Measurements from ENCODE around the gene PFKP.
A peak's percentile ranks its signal among the peaks of the same experiment; 100 is the strongest.

Gene PFKP

DNA sequence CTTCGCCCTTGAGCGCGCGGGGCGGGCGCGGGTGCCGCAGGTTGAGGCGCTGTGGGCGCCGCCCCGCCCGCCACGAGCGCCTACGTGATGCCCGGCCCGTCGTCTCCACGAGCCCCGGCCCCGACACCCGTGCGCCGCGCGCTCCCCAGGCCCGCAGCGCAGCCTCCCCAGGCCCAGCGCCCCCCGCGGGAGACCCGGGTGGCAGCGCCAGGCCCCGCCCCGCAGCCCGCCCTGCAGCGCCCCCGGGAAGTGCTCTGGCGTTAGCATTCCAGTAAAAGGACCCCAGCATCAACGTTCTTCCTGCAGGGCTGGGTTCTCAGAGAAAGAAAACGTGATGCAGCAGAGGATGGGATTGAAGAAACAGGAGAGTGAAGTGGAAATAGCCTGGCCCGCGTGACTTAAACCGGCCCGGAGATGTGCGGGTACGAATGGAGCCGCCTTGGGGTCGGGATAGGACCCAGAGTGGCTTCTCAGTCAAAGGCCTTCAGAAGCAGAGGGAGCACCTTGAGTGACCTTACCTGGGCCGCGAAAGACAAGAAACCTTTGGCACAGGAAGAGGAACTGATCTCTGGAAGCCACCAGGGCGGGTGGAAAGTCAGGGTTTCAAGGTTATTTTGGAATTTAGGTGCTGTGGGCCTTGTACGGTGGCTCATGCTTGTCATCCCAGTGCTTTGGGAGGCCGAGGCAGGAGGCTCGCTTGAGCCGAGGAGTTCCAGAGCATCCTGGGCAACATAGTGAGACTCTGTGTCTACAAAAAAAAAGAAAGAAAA, 1.8 kb downstream of the PFKP start:
- H3K4me1 ChIP-seq (ENCODE audit: control insufficient read depth in 1 of 2, insufficient read depth in 2 of 2, low read length in 2 of 2): peaks cover 8 to 17% of the 10 kb centered on the region in 2 donors

GRCh38 chr10:3069876-3070275, 2.5 kb downstream of the PFKP start:
- H3K27ac ChIP-seq (ENCODE audit: low read depth, low read length): no peak overlapping the region
- H3K4me3 ChIP-seq (ENCODE audit: low read depth in 1 of 2, low read length in 2 of 2): no peak overlapping the region
- H3K36me3 ChIP-seq (ENCODE audit: control insufficient read depth in 1 of 2, insufficient read depth in 2 of 2, low read length in 2 of 2): no peaks in the 10 kb centered on the region
- no peak overlapping the region for H3K9ac ChIP-seq (ENCODE audit: low read depth in 1 of 2, low read length in 2 of 2)
- H3K9me3 ChIP-seq (ENCODE audit: control insufficient read depth in 1 of 2, low read length in 2 of 2): no peaks in the 10 kb centered on the region
- H3K4me1 ChIP-seq (ENCODE audit: control insufficient read depth in 1 of 2, insufficient read depth in 2 of 2, low read length in 2 of 2): peaks cover 13 to 21% of the 10 kb centered on the region in 2 donors
- peaks cover 10 to 12% of the 10 kb centered on the region in 2 donors for H3K27me3 ChIP-seq (ENCODE audit: control insufficient read depth in 1 of 2, insufficient read depth in 2 of 2, low read length in 2 of 2)

More for the DNA sequence above, 1.8 kb downstream of the PFKP start:
- H3K27ac ChIP-seq (ENCODE audit: low read depth, low read length): peak overlapping the region; percentile 50
- H3K36me3 ChIP-seq (ENCODE audit: control insufficient read depth in 1 of 2, insufficient read depth in 2 of 2, low read length in 2 of 2): no peaks in the 10 kb centered on the region
- peaks cover 10 to 12% of the 10 kb centered on the region in 2 donors for H3K27me3 ChIP-seq (ENCODE audit: control insufficient read depth in 1 of 2, insufficient read depth in 2 of 2, low read length in 2 of 2)
- H3K4me3 ChIP-seq (ENCODE audit: low read depth in 1 of 2, low read length in 2 of 2): peak overlapping the region; percentile 86 to 90
- peak overlapping the region; percentile 70 to 78 for H3K9ac ChIP-seq (ENCODE audit: low read depth in 1 of 2, low read length in 2 of 2)
- H3K9me3 ChIP-seq (ENCODE audit: control insufficient read depth in 1 of 2, low read length in 2 of 2): no peaks in the 10 kb centered on the region

GRCh38 chr10:3071405-3072198, 4.3 kb downstream of the PFKP start:
- Histone ChIP-seq H3K4me1 (ENCODE audit: control insufficient read depth in 1 of 2, insufficient read depth in 2 of 2, low read length in 2 of 2) (peaks cover 13 to 21% of the 10 kb centered on the region in 2 donors), H3K27me3 (ENCODE audit: control insufficient read depth in 1 of 2, insufficient read depth in 2 of 2, low read length in 2 of 2) (peaks cover 2 to 3% of the 10 kb centered on the region in 2 donors), H3K27ac (ENCODE audit: low read depth, low read length) (no peak overlapping the region), H3K9me3 (ENCODE audit: control insufficient read depth in 1 of 2, low read length in 2 of 2) (no peaks in the 10 kb centered on the region), H3K36me3 (ENCODE audit: control insufficient read depth in 1 of 2, insufficient read depth in 2 of 2, low read length in 2 of 2) (no peaks in the 10 kb centered on the region), H3K9ac (ENCODE audit: low read depth in 1 of 2, low read length in 2 of 2) (no peak overlapping the region), H3K4me3 (ENCODE audit: low read depth in 1 of 2, low read length in 2 of 2) (no peak overlapping the region)

- Histone ChIP-seq H3K27me3 (ENCODE audit: control insufficient read depth in 1 of 2, insufficient read depth in 2 of 2, low read length in 2 of 2) (no peaks in the 10 kb centered on the region), H3K9ac (ENCODE audit: low read depth in 1 of 2, low read length in 2 of 2) (no peak overlapping the region), H3K36me3 (ENCODE audit: control insufficient read depth in 1 of 2, insufficient read depth in 2 of 2, low read length in 2 of 2) (no peaks in the 10 kb centered on the region), H3K27ac (ENCODE audit: low read depth, low read length) (no peak overlapping the region), H3K4me1 (ENCODE audit: control insufficient read depth in 1 of 2, insufficient read depth in 2 of 2, low read length in 2 of 2) (peaks cover 17 to 23% of the 10 kb centered on the region in 2 donors), H3K4me3 (ENCODE audit: low read depth in 1 of 2, low read length in 2 of 2) (no peak overlapping the region), H3K9me3 (ENCODE audit: control insufficient read depth in 1 of 2, low read length in 2 of 2) (no peaks in the 10 kb centered on the region)
Observed at GRCh38 chr10:3072641-3073360, 5.5 kb downstream of the PFKP start.

DNA sequence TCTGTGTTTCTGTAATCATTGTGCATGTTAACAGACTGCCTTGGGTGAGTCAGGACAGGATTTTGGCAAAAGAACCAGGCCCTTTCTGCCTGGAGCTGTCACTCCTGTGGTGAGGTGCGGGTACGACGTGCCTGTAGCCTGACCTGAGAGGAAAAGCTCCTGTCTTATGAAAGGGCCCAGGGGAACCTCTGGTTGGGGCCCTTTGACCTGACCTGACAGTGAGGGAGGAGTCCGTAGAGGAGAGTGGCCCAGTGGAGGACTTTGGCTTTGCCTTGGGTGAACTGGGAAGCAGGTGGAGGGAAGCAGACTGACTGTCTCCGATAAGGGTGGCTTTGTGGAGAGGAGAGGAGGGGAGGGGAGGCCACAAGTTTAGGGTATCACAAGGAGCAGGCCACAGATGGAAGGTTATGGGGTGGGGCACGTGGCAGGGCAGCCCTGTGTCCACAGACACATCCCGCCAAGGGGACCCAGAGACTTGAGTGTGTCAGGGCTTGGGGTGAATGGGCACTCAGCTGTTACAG, 6.9 kb downstream of the PFKP start:
- Histone ChIP-seq H3K36me3 (ENCODE audit: control insufficient read depth in 1 of 2, insufficient read depth in 2 of 2, low read length in 2 of 2) (no peaks in the 10 kb centered on the region), H3K27ac (ENCODE audit: low read depth, low read length) (no peak overlapping the region), H3K4me1 (ENCODE audit: control insufficient read depth in 1 of 2, insufficient read depth in 2 of 2, low read length in 2 of 2) (peaks cover 24 to 30% of the 10 kb centered on the region in 2 donors), H3K4me3 (ENCODE audit: low read depth in 1 of 2, low read length in 2 of 2) (no peak overlapping the region), H3K27me3 (ENCODE audit: control insufficient read depth in 1 of 2, insufficient read depth in 2 of 2, low read length in 2 of 2) (no peaks in the 10 kb centered on the region), H3K9ac (ENCODE audit: low read depth in 1 of 2, low read length in 2 of 2) (no peak overlapping the region), H3K9me3 (ENCODE audit: control insufficient read depth in 1 of 2, low read length in 2 of 2) (no peaks in the 10 kb centered on the region)

DNA sequence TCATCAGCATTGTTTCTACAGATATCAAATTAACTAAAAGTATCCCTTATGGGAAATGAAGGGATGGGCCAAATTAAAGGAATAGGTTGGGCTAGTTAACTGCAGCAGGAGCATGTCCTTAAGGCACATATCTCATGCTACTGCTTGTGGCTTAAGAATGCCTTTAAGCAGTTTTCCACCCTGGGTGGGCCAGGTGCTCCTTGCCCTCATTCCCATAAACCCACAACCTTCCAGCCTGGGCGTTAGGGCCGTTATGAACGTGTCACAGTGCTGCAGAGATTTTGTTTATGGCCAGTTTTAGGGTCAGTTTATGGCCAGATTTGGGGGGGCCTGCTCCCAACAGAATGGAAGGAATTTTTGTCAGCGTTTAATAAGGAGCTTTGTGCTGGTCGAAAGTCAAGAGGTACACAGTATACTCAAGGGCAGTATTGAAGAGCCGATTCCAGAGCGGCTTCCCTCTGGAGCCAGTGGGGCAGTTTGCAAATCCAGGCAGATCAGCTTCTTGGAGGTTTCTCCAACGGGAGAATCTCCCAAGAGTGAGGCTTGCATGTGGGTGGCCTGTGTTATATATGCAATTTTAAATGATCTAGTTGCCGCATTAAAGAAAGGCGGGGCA, 7.7 kb downstream of the PFKP start:
- H3K9me3 ChIP-seq (ENCODE audit: control insufficient read depth in 1 of 2, low read length in 2 of 2): no peaks in the 10 kb centered on the region
- no peak overlapping the region for H3K4me3 ChIP-seq (ENCODE audit: low read depth in 1 of 2, low read length in 2 of 2)
- H3K4me1 ChIP-seq (ENCODE audit: control insufficient read depth in 1 of 2, insufficient read depth in 2 of 2, low read length in 2 of 2): peaks cover 20 to 23% of the 10 kb centered on the region in 2 donors
- no peak overlapping the region for H3K9ac ChIP-seq (ENCODE audit: low read depth in 1 of 2, low read length in 2 of 2)
- no peaks in the 10 kb centered on the region for H3K36me3 ChIP-seq (ENCODE audit: control insufficient read depth in 1 of 2, insufficient read depth in 2 of 2, low read length in 2 of 2)
- H3K27ac ChIP-seq (ENCODE audit: low read depth, low read length): no peak overlapping the region
- H3K27me3 ChIP-seq (ENCODE audit: control insufficient read depth in 1 of 2, insufficient read depth in 2 of 2, low read length in 2 of 2): no peaks in the 10 kb centered on the region

GRCh38 chr10:3076138-3076537, 8.8 kb downstream of the PFKP start:
- no peaks in the 10 kb centered on the region for H3K36me3 ChIP-seq (ENCODE audit: control insufficient read depth in 1 of 2, insufficient read depth in 2 of 2, low read length in 2 of 2)
- H3K9ac ChIP-seq (ENCODE audit: low read depth in 1 of 2, low read length in 2 of 2): no peak overlapping the region
- no peaks in the 10 kb centered on the region for H3K27me3 ChIP-seq (ENCODE audit: control insufficient read depth in 1 of 2, insufficient read depth in 2 of 2, low read length in 2 of 2)
- H3K9me3 ChIP-seq (ENCODE audit: control insufficient read depth in 1 of 2, low read length in 2 of 2): no peaks in the 10 kb centered on the region
- H3K4me3 ChIP-seq (ENCODE audit: low read depth in 1 of 2, low read length in 2 of 2): no peak overlapping the region
- peaks cover 20 to 23% of the 10 kb centered on the region in 2 donors for H3K4me1 ChIP-seq (ENCODE audit: control insufficient read depth in 1 of 2, insufficient read depth in 2 of 2, low read length in 2 of 2)
- no peak overlapping the region for H3K27ac ChIP-seq (ENCODE audit: low read depth, low read length)

DNA sequence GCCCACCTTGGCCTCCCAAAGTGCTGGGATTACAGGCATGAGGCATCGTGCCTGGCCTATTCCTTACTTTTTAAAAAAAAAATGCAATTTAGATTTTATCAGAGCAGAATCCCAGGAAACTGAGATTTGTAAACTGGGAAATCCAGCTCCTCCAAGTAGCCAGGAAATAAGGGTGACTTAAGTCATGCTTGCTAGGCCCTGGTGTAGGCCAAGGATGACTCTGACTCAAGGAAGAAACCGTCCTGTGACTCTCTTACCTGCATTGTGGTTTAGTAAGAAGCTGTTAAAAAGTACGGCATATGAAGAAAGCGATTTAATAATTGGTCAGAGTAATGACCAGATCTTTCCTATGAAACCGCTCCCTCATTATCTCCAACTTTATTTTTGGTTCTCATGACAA, 10.2 kb downstream of the PFKP start:
- Histone ChIP-seq H3K36me3 (ENCODE audit: control insufficient read depth in 1 of 2, insufficient read depth in 2 of 2, low read length in 2 of 2) (peaks cover 0 to 3% of the 10 kb centered on the region in 2 donors), H3K27ac (ENCODE audit: low read depth, low read length) (no peak overlapping the region), H3K4me1 (ENCODE audit: control insufficient read depth in 1 of 2, insufficient read depth in 2 of 2, low read length in 2 of 2) (peaks cover 20% of the 10 kb centered on the region in 2 donors), H3K9me3 (ENCODE audit: control insufficient read depth in 1 of 2, low read length in 2 of 2) (no peaks in the 10 kb centered on the region), H3K4me3 (ENCODE audit: low read depth in 1 of 2, low read length in 2 of 2) (no peak overlapping the region), H3K27me3 (ENCODE audit: control insufficient read depth in 1 of 2, insufficient read depth in 2 of 2, low read length in 2 of 2) (no peaks in the 10 kb centered on the region), H3K9ac (ENCODE audit: low read depth in 1 of 2, low read length in 2 of 2) (no peak overlapping the region)

GRCh38 chr10:3077940-3078630, 10.7 kb downstream of the PFKP start:
- Histone ChIP-seq H3K4me1 (ENCODE audit: control insufficient read depth in 1 of 2, insufficient read depth in 2 of 2, low read length in 2 of 2) (peaks cover 20% of the 10 kb centered on the region in 2 donors), H3K27ac (ENCODE audit: low read depth, low read length) (no peak overlapping the region), H3K4me3 (ENCODE audit: low read depth in 1 of 2, low read length in 2 of 2) (no peak overlapping the region), H3K9ac (ENCODE audit: low read depth in 1 of 2, low read length in 2 of 2) (no peak overlapping the region), H3K36me3 (ENCODE audit: control insufficient read depth in 1 of 2, insufficient read depth in 2 of 2, low read length in 2 of 2) (peaks cover 0 to 7% of the 10 kb centered on the region in 2 donors), H3K27me3 (ENCODE audit: control insufficient read depth in 1 of 2, insufficient read depth in 2 of 2, low read length in 2 of 2) (no peaks in the 10 kb centered on the region), H3K9me3 (ENCODE audit: control insufficient read depth in 1 of 2, low read length in 2 of 2) (no peaks in the 10 kb centered on the region)

All from duodenal mucosa (tissue), 2 donors.